ENCODE measurements around the gene TBCD. TPM values are rescaled to one million over a fixed set of nuclear protein-coding genes. Genes with fewer than 3 reads are reported as not detected.

TBCD gene
- total and polyA plus RNA-seq, 12 donors: 41.3 to 107 (median 52.4) TPM

- H3K27ac ChIP-seq: no peak overlapping the region
- WGBS, 2 donors: 73% methylated on average over 38 of the region's 38 CpGs
- H3K4me1 ChIP-seq: peaks cover 0 to 6% (median 4%) of the 10 kb centered on the region in 9 donors
- TF ChIP-seq CTCF (IDR thresholded peaks at IDR 0.05): no peak
- no peaks in the 10 kb centered on the region for H3K36me3 ChIP-seq
- peaks cover 0 to 3% (median 0%) of the 10 kb centered on the region in 7 donors for H3K27me3 ChIP-seq
- no peak for ATAC-seq
- no peak overlapping the region for H3K4me3 ChIP-seq
- DNase-seq: no peak
- H3K9me3 ChIP-seq: no peaks in the 10 kb centered on the region
- intact Hi-C loops (cut with DNase I): loop anchor here in 2 of 10 donors (10.0 kb wide), 1 partner anchor 49 kb away; no protein-coding TSS in a partner anchor
These were observed 47.7 kb upstream of the TBCD start for GRCh38 chr17:82703935-82704865.

- H3K27me3 ChIP-seq: peaks cover 0 to 4% (median 0%) of the 10 kb centered on the region in 7 donors
- no peak for TF ChIP-seq CTCF (IDR thresholded peaks at IDR 0.05)
- no peak overlapping the region for H3K4me3 ChIP-seq
- no peak overlapping the region for H3K27ac ChIP-seq
- no peaks in the 10 kb centered on the region for H3K9me3 ChIP-seq
- 80% methylated on average over 13 of the region's 13 CpGs for WGBS, 2 donors
- no peaks in the 10 kb centered on the region for H3K36me3 ChIP-seq
- no peaks in the 10 kb centered on the region for H3K4me1 ChIP-seq
- intact Hi-C loops (cut with DNase I): loop anchor here in 2 of 10 donors (10.0 kb wide), 1 partner anchor 50 kb away; no protein-coding TSS in a partner anchor
- no peak for DNase-seq
- no peak for ATAC-seq
These were observed 47.0 kb upstream of the TBCD start for GRCh38 chr17:82704886-82705285.

GRCh38 chr17:82705756-82706155 lies 46.1 kb upstream of the TBCD start:
- DNase-seq (no peak), ATAC-seq (no peak)
- H3K27ac ChIP-seq: no peak overlapping the region
- 86 to 89% methylated on average over 18 of the region's 18 CpGs for WGBS, 2 donors
- H3K4me3 ChIP-seq: no peak overlapping the region
- H3K27me3 ChIP-seq: peaks cover 0 to 6% (median 0%) of the 10 kb centered on the region in 7 donors
- intact Hi-C loops (cut with DNase I): loop anchor here in 2 of 10 donors (10.0 kb wide), 1 partner anchor 51 kb away; no protein-coding TSS in a partner anchor
- no peaks in the 10 kb centered on the region for H3K4me1 ChIP-seq
- H3K9me3 ChIP-seq: no peaks in the 10 kb centered on the region
- TF ChIP-seq CTCF (IDR thresholded peaks at IDR 0.05): no peak
- no peaks in the 10 kb centered on the region for H3K36me3 ChIP-seq

GRCh38 chr17:82709024-82709675 lies 42.7 kb upstream of the TBCD start:
- Histone ChIP-seq H3K27me3 (peaks cover 0 to 2% (median 0%) of the 10 kb centered on the region in 7 donors), H3K4me3 (no peak overlapping the region), H3K27ac (no peak overlapping the region), H3K36me3 (no peaks in the 10 kb centered on the region), H3K9me3 (no peaks in the 10 kb centered on the region), H3K4me1 (no peaks in the 10 kb centered on the region)
- no peak for TF ChIP-seq CTCF (IDR thresholded peaks at IDR 0.05)
- 66 to 74% methylated on average over 9 of the region's 9 CpGs for WGBS, 2 donors
- ATAC-seq: no peak
- intact Hi-C loops (cut with DNase I): loop anchor here in 2 of 10 donors (10.0 kb wide), 1 partner anchor 54 kb away; no protein-coding TSS in a partner anchor
- no peak for DNase-seq
